OCI-LY3 (cell line): ENCODE measurements around the gene COMMD2.

Experiments used
- CTCF ChIP-seq: fragments of 200-600, 300-600 bp; sonication (generic); IDR thresholded peaks from 2 replicates; pipeline ENCODE4 v1.5.1; 2014; ENCODE audit warnings: antibody characterized with exemption, low read length, low read depth
- EZH2phosphoT487 ChIP-seq: fragments of 200-600 bp; shearing (Covaris generic); IDR thresholded peaks from 2 replicates; pipeline ENCODE4 v1.6.1; 2018; ENCODE audit warnings: antibody characterized with exemption, mixed run types, low read depth

GRCh38 chr3:149770246-149770645, 18.0 kb upstream of the COMMD2 start:
- TF ChIP-seq CTCF (no peak), EZH2phosphoT487 (no peak)
